Adrenal gland (tissue), 12 donors: ENCODE measurements around the gene GPR82. TPM values are rescaled to one million over a fixed set of nuclear protein-coding genes. Genes with fewer than 3 reads are reported as not detected.

Experiments used
- DNase-seq, 7 donors: peaks; one replicate each; pipeline ENCODE4 v3.0.0-alpha.2; 2019 to 2020
- H3K27ac ChIP-seq, 5 donors: fragments of 200-600 bp; sonication (generic) in 4 of 5; 1 replicate in 3 of 5; 2 replicates in 2 of 5; pipeline versions ENCODE4 v1.5.1 to v1.8.0; 2016 to 2020; ENCODE audit warnings: mild to moderate bottlenecking in 1 of 5
- H3K27me3 ChIP-seq: fragments of 200-600 bp; 2 replicates; pipeline ENCODE4 v1.8.0; 2021
- H3K36me3 ChIP-seq, 2 donors: fragments of 200-600 bp; replicated peaks in 1 of 2; 1 replicate in 1 of 2; 2 replicates in 1 of 2; pipeline versions ENCODE4 v1.5.1 to v1.8.0; 2018 to 2022
- H3K4me1 ChIP-seq, 2 donors: fragments of 200-600 bp; replicated peaks in 1 of 2; 1 replicate in 1 of 2; 2 replicates in 1 of 2; pipeline versions ENCODE4 v1.5.1 to v1.8.0; 2018 to 2021
- H3K4me3 ChIP-seq, 4 donors: fragments of 200-600 bp; sonication (generic) in 3 of 4; one replicate each; pipeline ENCODE4 v1.5.1; 2016 to 2018
- H3K9me3 ChIP-seq, 3 donors: fragments of 200-600 bp; sonication (generic) in 1 of 3; replicated peaks in 1 of 3; 1 replicate in 2 of 3; 2 replicates in 1 of 3; pipeline versions ENCODE4 v1.5.1 to v1.8.0; 2016 to 2021
- CTCF ChIP-seq, 6 experiments: fragments of 450-650 bp in 4 of 6; fragments of 200-600 bp in 2 of 6; sonication (generic) in 1 of 6; IDR thresholded peaks; 1 replicate in 5 of 6; 2 replicates in 1 of 6; pipeline versions ENCODE4 v1.5.1 to v1.8.0; 2016 to 2021; ENCODE audit warnings: antibody characterized with exemption in 6 of 6, mild to moderate bottlenecking in 2 of 6, moderate library complexity in 1 of 6
- POLR2A ChIP-seq, 2 donors: fragments of 450-650 bp; IDR thresholded peaks; one replicate each; pipeline ENCODE4 v1.6.1; 2017; ENCODE audit warnings: antibody characterized with exemption in 2 of 2, mild to moderate bottlenecking in 2 of 2, moderate library complexity in 1 of 2
- WGBS, 4 donors: extraction: QIAGEN DNeasy Blood & Tissue Kit in 2 of 4; methylation state at CpG; one replicate each; pipeline versions ENCODE4 v1.1.5 to v1.1.7; 2013 to 2017; 5-methylcytosine and 5-hydroxymethylcytosine counted together
- intact Hi-C, 2 donors: fragments of 100-400 bp; cut with DNase I; formaldehyde crosslinking; loops; one replicate each; pipeline versions ENCODE4 v1.14.1 to v1.15.0; 2022 to 2023
- polyA plus RNA-seq, 3 donors: library from polyadenylated mRNA; stranded (reverse); fragments of 200-250 nt in 2 of 3; fragments of 350-450 nt in 1 of 3; fragmentation: Illumina TruSeq in 1 of 3; extraction: RNeasy Lipid Tissue Mini Kit (QIAGEN cat#74804) in 1 of 3; gene quantifications; one replicate each; pipeline ENCODE4 v1.2.3, GENCODE V29; 2013 to 2014
- total RNA-seq, 9 donors: library from RNA; depleted of rRNA in 4 of 9; stranded (reverse); fragments of >200 nt in 4 of 9; fragments of 120-200 nt in 1 of 9; fragmentation: NEBNext Ultra II Directional in 1 of 9; extraction: Animal tissue kit (Norgen Biotek cat#: 25700) in 1 of 9; gene quantifications; one replicate each; pipeline versions ENCODE4 v1.1.0 to v1.2.4, GENCODE V29; 2013 to 2023
- donor health status: healthy with polysubstance abuse.
- donor health status: Bipolar disorder and iron deficiency.
- donor health status: DM: yes; HTN: yes; CAD: no.
- donor health status: DM: no; HTN: no; CAD: no.
- donor health status: DM: no; HTN: no; CAD: no.
- donor health status: DM: yes; HTN: yes; CAD: no.

Gene GPR82
- total and polyA plus RNA-seq, 12 donors = 0.16 to 3.4 (median 0.74) TPM; not detected in 1

- H3K27ac ChIP-seq = no peak overlapping the region
- DNase-seq = peak in 2 of 7 donors; percentile 18 to 23
- H3K4me3 ChIP-seq = no peak overlapping the region
- TF ChIP-seq POLR2A (IDR thresholded peaks at IDR 0.05) (no peak), CTCF (IDR thresholded peaks at IDR 0.05) (peak in 5 of 6 experiments; percentile 25 to 54 (median 46))
- H3K4me1 ChIP-seq = no peaks in the 10 kb centered on the region
- intact Hi-C loops = no loop called here
- WGBS, 4 donors = 19 to 35% (median 20%) methylated on average over 1 of the region's 1 CpG
- no peaks in the 10 kb centered on the region for H3K36me3 ChIP-seq
- H3K9me3 ChIP-seq = no peaks in the 10 kb centered on the region
- H3K27me3 ChIP-seq = no peaks in the 10 kb centered on the region
Observed at GRCh38 chrX:41734530-41734929, 10.5 kb downstream of the GPR82 start.

- Histone ChIP-seq H3K4me3 (no peak overlapping the region), H3K27me3 (no peaks in the 10 kb centered on the region), H3K4me1 (no peaks in the 10 kb centered on the region), H3K36me3 (no peaks in the 10 kb centered on the region), H3K9me3 (no peaks in the 10 kb centered on the region), H3K27ac (no peak overlapping the region)
- intact Hi-C loops = no loop called here
- 66 to 82% (median 77%) methylated on average over 7 of the region's 7 CpGs for WGBS, 4 donors
- TF ChIP-seq POLR2A (IDR thresholded peaks at IDR 0.05) (no peak), CTCF (IDR thresholded peaks at IDR 0.05) (no peak)
- DNase-seq = no peak
Observed at GRCh38 chrX:41737065-41737464, 13.1 kb downstream of the GPR82 start.

- no peaks in the 10 kb centered on the region for H3K9me3 ChIP-seq
- H3K4me3 ChIP-seq = no peak overlapping the region
- TF ChIP-seq POLR2A (IDR thresholded peaks at IDR 0.05) = no peak
- TF ChIP-seq CTCF (IDR thresholded peaks at IDR 0.05) = no peak
- intact Hi-C loops = loop anchor here in 1 of 2 donors (10.0 kb wide), 1 partner anchor 185 kb away; no protein-coding TSS in a partner anchor
- H3K4me1 ChIP-seq = no peaks in the 10 kb centered on the region
- no peaks in the 10 kb centered on the region for H3K27me3 ChIP-seq
- no peak overlapping the region for H3K27ac ChIP-seq
- no peaks in the 10 kb centered on the region for H3K36me3 ChIP-seq
- no peak for DNase-seq
- 77 to 100% (median 93%) methylated on average over 1 of the region's 1 CpG for WGBS, 4 donors
Observed at GRCh38 chrX:41739871-41740270, 15.9 kb downstream of the GPR82 start.

DNA sequence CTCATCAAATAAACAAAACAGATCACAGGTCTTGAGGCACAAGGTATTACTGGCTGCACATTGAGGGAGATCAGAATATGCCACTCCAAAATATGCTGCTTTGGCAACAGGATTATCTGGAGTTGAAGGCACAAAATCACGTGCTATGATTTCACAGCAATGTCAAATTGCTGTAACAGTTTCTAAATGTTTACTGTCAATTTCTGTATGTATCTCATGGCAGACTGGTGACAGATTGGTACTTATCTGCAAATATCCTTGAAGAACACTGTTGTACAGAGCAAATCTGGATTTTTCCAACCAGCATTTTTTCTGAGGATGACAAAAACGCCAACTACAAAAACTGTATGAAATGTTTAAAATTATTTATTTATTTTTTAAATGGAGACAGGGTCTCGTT lies 26.7 kb downstream of the GPR82 start:
- no peak for DNase-seq
- TF ChIP-seq POLR2A (IDR thresholded peaks at IDR 0.05) = no peak
- TF ChIP-seq CTCF (IDR thresholded peaks at IDR 0.05) = no peak
- Histone ChIP-seq H3K27me3 (no peaks in the 10 kb centered on the region), H3K4me1 (no peaks in the 10 kb centered on the region), H3K27ac (no peak overlapping the region), H3K4me3 (no peak overlapping the region), H3K9me3 (no peaks in the 10 kb centered on the region), H3K36me3 (no peaks in the 10 kb centered on the region)
- intact Hi-C loops = no loop called here
- 55 to 77% (median 62%) methylated on average over 2 to 3 of the region's 3 CpGs for WGBS, 4 donors
